ENCODE data around the gene TLX2. TPM values are rescaled to one million over a fixed set of nuclear protein-coding genes. Genes with fewer than 3 reads are reported as not detected.
A peak's percentile ranks its signal among the peaks of the same experiment; 100 is the strongest.

TLX2 gene
- total and polyA plus RNA-seq, 2 of the 13 experiments (the other 11 are each of a cell fraction or from before 2014, with no cell fraction given): 0.05 to 0.20 TPM

- TF ChIP-seq SIN3A (IDR thresholded peaks at IDR 0.05; ENCODE audit: borderline replicate concordance, low read depth, low read length) (no peak), ERF (CRISPR knock-in tag; IDR thresholded peaks at IDR 0.05) (0 out of 2 replicates have a peak, but pooled peaks have one; percentile 24), ZNF367 (CRISPR knock-in tag; IDR thresholded peaks at IDR 0.05; ENCODE audit: borderline replicate concordance) (no peak), CEBPZ (IDR thresholded peaks at IDR 0.05; ENCODE audit: low read length) (no peak), RBM22 (optimal IDR thresholded peaks at IDR 0.05; ENCODE audit: low read length) (no peak), NRL (CRISPR knock-in tag; IDR thresholded peaks at IDR 0.05; ENCODE audit: borderline replicate concordance) (peak; percentile 68), NAIF1 (CRISPR knock-in tag; IDR thresholded peaks at IDR 0.05; ENCODE audit: borderline replicate concordance) (peak; percentile 100), IKZF4 (CRISPR knock-in tag; IDR thresholded peaks at IDR 0.05; ENCODE audit: borderline replicate concordance, low read depth, not compliant biosample characterization) (no peak), ZNF678 (CRISPR knock-in tag; IDR thresholded peaks at IDR 0.05) (no peak), ZNF747 (CRISPR knock-in tag; IDR thresholded peaks at IDR 0.05; ENCODE audit: borderline replicate concordance) (0 out of 2 replicates have a peak, but pooled peaks have one; percentile 43), ZNF577 (CRISPR knock-in tag; IDR thresholded peaks at IDR 0.05; ENCODE audit: borderline replicate concordance, low read depth) (no peak), ZNF430 (CRISPR knock-in tag; IDR thresholded peaks at IDR 0.05) (peak; percentile 78; the same call in 1 of the 2 replicates), AKAP8 (CRISPR knock-in tag; IDR thresholded peaks at IDR 0.05) (no peak; the same call in 1 of the 2 replicates), MBD4 (IDR thresholded peaks at IDR 0.05; ENCODE audit: borderline replicate concordance, low read length) (no peak), ZNF124 (CRISPR knock-in tag; IDR thresholded peaks at IDR 0.05) (no peak)
- TF ChIP-seq, protein P1, sequence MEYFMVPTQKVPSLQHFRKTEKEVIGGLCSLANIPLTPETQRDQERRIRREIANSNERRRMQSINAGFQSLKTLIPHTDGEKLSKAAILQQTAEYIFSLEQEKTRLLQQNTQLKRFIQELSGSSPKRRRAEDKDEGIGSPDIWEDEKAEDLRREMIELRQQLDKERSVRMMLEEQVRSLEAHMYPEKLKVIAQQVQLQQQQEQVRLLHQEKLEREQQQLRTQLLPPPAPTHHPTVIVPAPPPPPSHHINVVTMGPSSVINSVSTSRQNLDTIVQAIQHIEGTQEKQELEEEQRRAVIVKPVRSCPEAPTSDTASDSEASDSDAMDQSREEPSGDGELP (IDR thresholded peaks at IDR 0.05; ENCODE audit: borderline replicate concordance, low read depth): no peak
- TF ChIP-seq, protein P2, sequence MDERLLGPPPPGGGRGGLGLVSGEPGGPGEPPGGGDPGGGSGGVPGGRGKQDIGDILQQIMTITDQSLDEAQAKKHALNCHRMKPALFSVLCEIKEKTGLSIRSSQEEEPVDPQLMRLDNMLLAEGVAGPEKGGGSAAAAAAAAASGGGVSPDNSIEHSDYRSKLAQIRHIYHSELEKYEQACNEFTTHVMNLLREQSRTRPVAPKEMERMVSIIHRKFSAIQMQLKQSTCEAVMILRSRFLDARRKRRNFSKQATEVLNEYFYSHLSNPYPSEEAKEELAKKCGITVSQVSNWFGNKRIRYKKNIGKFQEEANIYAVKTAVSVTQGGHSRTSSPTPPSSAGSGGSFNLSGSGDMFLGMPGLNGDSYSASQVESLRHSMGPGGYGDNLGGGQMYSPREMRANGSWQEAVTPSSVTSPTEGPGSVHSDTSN (CRISPR knock-in tag; IDR thresholded peaks at IDR 0.05): no peak
- TF ChIP-seq, protein P3, sequence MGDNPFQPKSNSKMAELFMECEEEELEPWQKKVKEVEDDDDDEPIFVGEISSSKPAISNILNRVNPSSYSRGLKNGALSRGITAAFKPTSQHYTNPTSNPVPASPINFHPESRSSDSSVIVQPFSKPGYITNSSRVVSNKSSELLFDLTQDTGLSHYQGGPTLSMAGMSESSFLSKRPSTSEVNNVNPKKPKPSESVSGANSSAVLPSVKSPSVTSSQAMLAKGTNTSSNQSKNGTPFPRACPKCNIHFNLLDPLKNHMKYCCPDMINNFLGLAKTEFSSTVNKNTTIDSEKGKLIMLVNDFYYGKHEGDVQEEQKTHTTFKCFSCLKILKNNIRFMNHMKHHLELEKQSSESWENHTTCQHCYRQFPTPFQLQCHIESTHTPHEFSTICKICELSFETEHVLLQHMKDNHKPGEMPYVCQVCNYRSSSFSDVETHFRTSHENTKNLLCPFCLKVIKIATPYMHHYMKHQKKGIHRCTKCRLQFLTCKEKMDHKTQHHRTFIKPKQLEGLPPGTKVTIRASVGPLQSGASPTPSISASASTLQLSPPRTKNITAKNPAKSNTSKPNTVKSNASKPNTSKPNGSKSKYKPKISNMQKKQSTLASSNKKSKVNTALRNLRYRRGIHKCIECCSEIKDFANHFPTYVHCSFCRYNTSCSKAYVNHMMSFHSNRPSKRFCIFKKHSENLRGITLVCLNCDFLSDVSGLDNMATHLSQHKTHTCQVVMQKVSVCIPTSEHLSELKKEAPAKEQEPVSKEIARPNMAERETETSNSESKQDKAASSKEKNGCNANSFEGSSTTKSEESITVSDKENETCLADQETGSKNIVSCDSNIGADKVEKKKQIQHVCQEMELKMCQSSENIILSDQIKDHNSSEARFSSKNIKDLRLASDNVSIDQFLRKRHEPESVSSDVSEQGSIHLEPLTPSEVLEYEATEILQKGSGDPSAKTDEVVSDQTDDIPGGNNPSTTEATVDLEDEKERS (CRISPR knock-in tag; IDR thresholded peaks at IDR 0.05): no peak
- TF ChIP-seq, protein P4, sequence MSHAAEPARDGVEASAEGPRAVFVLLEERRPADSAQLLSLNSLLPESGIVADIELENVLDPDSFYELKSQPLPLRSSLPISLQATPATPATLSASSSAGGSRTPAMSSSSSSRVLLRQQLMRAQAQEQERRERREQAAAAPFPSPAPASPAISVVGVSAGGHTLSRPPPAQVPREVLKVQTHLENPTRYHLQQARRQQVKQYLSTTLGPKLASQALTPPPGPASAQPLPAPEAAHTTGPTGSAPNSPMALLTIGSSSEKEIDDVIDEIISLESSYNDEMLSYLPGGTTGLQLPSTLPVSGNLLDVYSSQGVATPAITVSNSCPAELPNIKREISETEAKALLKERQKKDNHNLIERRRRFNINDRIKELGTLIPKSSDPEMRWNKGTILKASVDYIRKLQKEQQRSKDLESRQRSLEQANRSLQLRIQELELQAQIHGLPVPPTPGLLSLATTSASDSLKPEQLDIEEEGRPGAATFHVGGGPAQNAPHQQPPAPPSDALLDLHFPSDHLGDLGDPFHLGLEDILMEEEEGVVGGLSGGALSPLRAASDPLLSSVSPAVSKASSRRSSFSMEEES (CRISPR knock-in tag; IDR thresholded peaks at IDR 0.05): no peak
These were observed 16.3 kb upstream of the TLX2 start (continued) for GRCh38 chr2:74497777-74498499.

All from HepG2 (cell line).